ENCODE results near the gene TUBB6. TPM values are rescaled to one million over a fixed set of nuclear protein-coding genes. Genes with fewer than 3 reads are reported as not detected.

TUBB6 gene
- total RNA-seq, 1 donor: 312 TPM

DNA sequence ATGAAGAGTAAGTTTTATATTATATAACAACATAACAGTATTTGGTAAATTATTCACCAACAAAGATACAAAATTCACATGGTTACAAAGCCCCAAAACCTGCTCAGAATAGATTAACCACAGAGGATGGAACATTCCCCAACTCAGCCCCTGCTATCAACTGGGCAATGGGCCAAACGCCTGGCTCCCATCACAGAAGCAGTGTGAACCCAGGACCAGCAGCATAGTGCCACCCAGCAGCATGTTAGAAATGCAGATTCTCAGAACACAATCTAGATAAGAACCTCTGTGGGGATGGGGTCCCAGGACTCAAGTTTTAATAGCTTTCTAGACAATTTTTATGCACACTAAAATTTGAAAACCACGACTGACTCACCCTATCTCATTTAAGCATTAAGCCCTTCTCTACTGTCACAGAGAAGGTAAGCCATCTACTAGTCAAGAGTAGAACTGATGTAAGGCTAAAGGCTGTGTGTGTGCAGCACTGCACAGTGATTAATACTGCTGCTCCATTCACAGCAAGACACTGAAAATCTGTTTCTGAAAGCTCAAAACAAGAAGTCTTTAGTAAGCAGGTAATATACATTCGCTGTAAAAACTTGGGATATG, 53.8 kb downstream of the TUBB6 start:
- H4K20me1 ChIP-seq (ENCODE audit: insufficient read depth, low read length): peaks cover 9% of the 10 kb centered on the region
- peaks cover 42% of the 10 kb centered on the region for H3K79me2 ChIP-seq (ENCODE audit: insufficient read depth, low read length)
- peaks cover 4% of the 10 kb centered on the region for H3K4me1 ChIP-seq (ENCODE audit: insufficient read depth, low read length)
- TF ChIP-seq, protein P1, sequence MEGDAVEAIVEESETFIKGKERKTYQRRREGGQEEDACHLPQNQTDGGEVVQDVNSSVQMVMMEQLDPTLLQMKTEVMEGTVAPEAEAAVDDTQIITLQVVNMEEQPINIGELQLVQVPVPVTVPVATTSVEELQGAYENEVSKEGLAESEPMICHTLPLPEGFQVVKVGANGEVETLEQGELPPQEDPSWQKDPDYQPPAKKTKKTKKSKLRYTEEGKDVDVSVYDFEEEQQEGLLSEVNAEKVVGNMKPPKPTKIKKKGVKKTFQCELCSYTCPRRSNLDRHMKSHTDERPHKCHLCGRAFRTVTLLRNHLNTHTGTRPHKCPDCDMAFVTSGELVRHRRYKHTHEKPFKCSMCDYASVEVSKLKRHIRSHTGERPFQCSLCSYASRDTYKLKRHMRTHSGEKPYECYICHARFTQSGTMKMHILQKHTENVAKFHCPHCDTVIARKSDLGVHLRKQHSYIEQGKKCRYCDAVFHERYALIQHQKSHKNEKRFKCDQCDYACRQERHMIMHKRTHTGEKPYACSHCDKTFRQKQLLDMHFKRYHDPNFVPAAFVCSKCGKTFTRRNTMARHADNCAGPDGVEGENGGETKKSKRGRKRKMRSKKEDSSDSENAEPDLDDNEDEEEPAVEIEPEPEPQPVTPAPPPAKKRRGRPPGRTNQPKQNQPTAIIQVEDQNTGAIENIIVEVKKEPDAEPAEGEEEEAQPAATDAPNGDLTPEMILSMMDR (IDR thresholded peaks at IDR 0.05; ENCODE audit: extremely low read depth, low read depth, low read length): no peak
- H3K36me3 ChIP-seq (ENCODE audit: insufficient read depth, low read length): peaks cover 56% of the 10 kb centered on the region
- H2AFZ ChIP-seq (ENCODE audit: low read length): no peak overlapping the region
- H3K27ac ChIP-seq (ENCODE audit: low read depth, low read length): no peak overlapping the region
- H3K9me3 ChIP-seq (ENCODE audit: low read depth, low read length): no peaks in the 10 kb centered on the region
- H3K4me2 ChIP-seq (ENCODE audit: insufficient read depth, low read length): no peak overlapping the region
- no peak overlapping the region for H3K4me3 ChIP-seq (ENCODE audit: insufficient read depth, low read length)
- DNase-seq (ENCODE audit: insufficient read length, low spot score, missing footprints): no peak
- H3K27me3 ChIP-seq (ENCODE audit: insufficient read depth, low read length): no peaks in the 10 kb centered on the region

DNA sequence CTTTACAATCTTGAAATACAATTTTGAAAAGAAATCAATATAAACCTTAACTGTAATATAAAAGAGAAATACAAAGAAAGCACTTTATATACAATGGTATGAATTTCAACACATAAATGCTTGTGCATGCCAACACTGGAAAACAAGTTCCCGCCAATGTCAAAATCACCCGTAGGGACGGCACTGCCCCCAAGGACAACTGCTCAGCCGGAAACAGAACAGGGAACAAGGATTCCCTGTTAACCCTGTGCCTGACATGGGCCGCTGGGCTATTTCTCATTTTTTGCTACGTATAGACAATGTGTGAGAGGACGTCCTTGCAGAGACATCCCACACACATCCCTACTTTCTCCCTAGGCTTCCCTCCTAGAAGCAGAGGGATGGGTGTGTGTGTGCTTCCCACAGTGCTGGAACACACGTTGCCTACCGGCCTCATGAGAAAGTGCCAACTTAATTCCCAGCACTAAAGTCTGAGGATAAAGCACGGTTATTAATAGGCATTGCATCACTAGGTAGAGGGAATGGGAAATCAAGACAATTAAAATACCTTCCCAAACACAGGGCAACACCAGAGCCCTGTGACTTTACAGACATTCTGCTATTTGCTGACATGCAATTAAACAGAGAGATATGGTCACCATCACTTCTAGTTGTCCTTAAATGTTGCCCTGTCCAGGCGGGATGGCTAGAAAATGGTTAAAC, 54.6 kb downstream of the TUBB6 start:
- TF ChIP-seq, protein P1 (IDR thresholded peaks at IDR 0.05; ENCODE audit: extremely low read depth, low read depth, low read length): no peak

DNA sequence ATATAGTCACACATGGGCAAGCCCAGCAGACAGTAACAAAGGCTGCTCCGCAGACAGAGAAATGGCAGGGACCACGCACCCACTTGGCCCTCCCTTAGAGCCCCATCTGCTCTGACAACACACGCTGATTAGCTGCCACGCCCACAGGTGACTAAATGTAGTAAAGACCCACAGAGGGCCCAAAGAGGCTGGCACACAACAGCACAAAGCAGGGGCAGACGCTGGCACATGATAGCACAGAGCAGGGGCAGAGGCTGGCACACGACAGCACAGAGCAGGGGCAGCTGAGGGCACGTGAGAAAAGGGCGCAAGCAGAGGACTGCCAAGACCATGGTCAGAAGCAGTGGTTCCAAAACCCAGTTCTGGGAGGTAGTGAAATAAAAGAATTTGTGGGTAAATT, 58.3 kb downstream of the TUBB6 start:
- H3K36me3 ChIP-seq (ENCODE audit: insufficient read depth, low read length): peaks cover 54% of the 10 kb centered on the region
- H3K27me3 ChIP-seq (ENCODE audit: insufficient read depth, low read length): no peaks in the 10 kb centered on the region
- no peak overlapping the region for H2AFZ ChIP-seq (ENCODE audit: low read length)
- no peak for DNase-seq (ENCODE audit: insufficient read length, low spot score, missing footprints)
- peaks cover 72% of the 10 kb centered on the region for H3K79me2 ChIP-seq (ENCODE audit: insufficient read depth, low read length)
- no peak overlapping the region for H3K4me2 ChIP-seq (ENCODE audit: insufficient read depth, low read length)
- H3K4me3 ChIP-seq (ENCODE audit: insufficient read depth, low read length): no peak overlapping the region
- no peaks in the 10 kb centered on the region for H3K4me1 ChIP-seq (ENCODE audit: insufficient read depth, low read length)
- TF ChIP-seq, protein P1 (IDR thresholded peaks at IDR 0.05; ENCODE audit: extremely low read depth, low read depth, low read length): no peak
- H4K20me1 ChIP-seq (ENCODE audit: insufficient read depth, low read length): peaks cover 9% of the 10 kb centered on the region
- H3K27ac ChIP-seq (ENCODE audit: low read depth, low read length): no peak overlapping the region
- H3K9me3 ChIP-seq (ENCODE audit: low read depth, low read length): no peaks in the 10 kb centered on the region

More for the DNA sequence above, 54.6 kb downstream of the TUBB6 start:
- H3K27me3 ChIP-seq (ENCODE audit: insufficient read depth, low read length): no peaks in the 10 kb centered on the region
- H3K4me2 ChIP-seq (ENCODE audit: insufficient read depth, low read length): no peak overlapping the region
- H3K9me3 ChIP-seq (ENCODE audit: low read depth, low read length): no peaks in the 10 kb centered on the region
- peaks cover 59% of the 10 kb centered on the region for H3K36me3 ChIP-seq (ENCODE audit: insufficient read depth, low read length)
- DNase-seq (ENCODE audit: insufficient read length, low spot score, missing footprints): peak; percentile 18
- peaks cover 4% of the 10 kb centered on the region for H3K4me1 ChIP-seq (ENCODE audit: insufficient read depth, low read length)
- H3K27ac ChIP-seq (ENCODE audit: low read depth, low read length): no peak overlapping the region
- peaks cover 9% of the 10 kb centered on the region for H4K20me1 ChIP-seq (ENCODE audit: insufficient read depth, low read length)
- no peak overlapping the region for H3K4me3 ChIP-seq (ENCODE audit: insufficient read depth, low read length)
- peaks cover 50% of the 10 kb centered on the region for H3K79me2 ChIP-seq (ENCODE audit: insufficient read depth, low read length)
- H2AFZ ChIP-seq (ENCODE audit: low read length): no peak overlapping the region

DNA sequence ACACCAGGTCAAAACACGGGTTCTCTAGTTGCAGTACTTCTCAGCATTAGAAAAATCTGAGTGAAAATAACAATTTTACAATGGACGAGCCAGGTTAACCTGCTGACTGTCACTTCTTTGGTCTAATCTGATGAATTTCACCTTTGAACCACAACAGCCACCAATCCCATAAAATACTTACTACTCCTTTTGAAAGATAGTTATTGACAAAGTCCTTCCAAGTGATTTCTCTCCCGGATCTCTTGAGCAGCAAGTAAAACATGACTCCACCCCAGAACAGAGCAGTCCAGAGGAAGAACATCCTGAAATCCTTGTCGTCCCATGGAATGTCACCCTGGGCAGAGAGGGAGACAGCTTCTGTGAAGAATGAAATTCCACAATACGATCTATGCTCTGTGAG, 58.7 kb downstream of the TUBB6 start:
- Histone ChIP-seq H3K4me3 (ENCODE audit: insufficient read depth, low read length) (no peak overlapping the region), H2AFZ (ENCODE audit: low read length) (no peak overlapping the region), H3K36me3 (ENCODE audit: insufficient read depth, low read length) (peaks cover 51% of the 10 kb centered on the region), H4K20me1 (ENCODE audit: insufficient read depth, low read length) (peaks cover 12% of the 10 kb centered on the region), H3K27me3 (ENCODE audit: insufficient read depth, low read length) (no peaks in the 10 kb centered on the region), H3K79me2 (ENCODE audit: insufficient read depth, low read length) (peaks cover 74% of the 10 kb centered on the region), H3K4me2 (ENCODE audit: insufficient read depth, low read length) (no peak overlapping the region), H3K4me1 (ENCODE audit: insufficient read depth, low read length) (no peaks in the 10 kb centered on the region), H3K27ac (ENCODE audit: low read depth, low read length) (no peak overlapping the region), H3K9me3 (ENCODE audit: low read depth, low read length) (no peaks in the 10 kb centered on the region)
- TF ChIP-seq, protein P1 (IDR thresholded peaks at IDR 0.05; ENCODE audit: extremely low read depth, low read depth, low read length): no peak
- no peak for DNase-seq (ENCODE audit: insufficient read length, low spot score, missing footprints)

All from osteoblast (primary cell).